ENCODE data around the gene AFF2.

The AFF2 gene

GRCh38 chrX:148865277-148866210, 365.1 kb downstream of the AFF2 start:
- TF ChIP-seq CTCF (conservative IDR thresholded peaks at IDR 0.05; ENCODE audit: low read depth, low read length), result no peak
- Histone ChIP-seq H3K27me3 (ENCODE audit: insufficient read depth, low read depth) (no peaks in the 10 kb centered on the region), H3K4me3 (IDR thresholded peaks at IDR 0.05; ENCODE audit: insufficient read depth, low read depth, low read length) (no peak overlapping the region), H3K79me2 (ENCODE audit: insufficient read depth, low read depth) (no peaks in the 10 kb centered on the region), H3K9ac (no peak overlapping the region), H3K4me1 (ENCODE audit: low read depth, poor library complexity, severe bottlenecking) (no peaks in the 10 kb centered on the region), H3K27ac (no peak overlapping the region), H3K36me3 (ENCODE audit: insufficient read depth) (no peaks in the 10 kb centered on the region), H2AFZ (ENCODE audit: low read depth) (no peak overlapping the region), H4K20me1 (ENCODE audit: insufficient read depth) (no peaks in the 10 kb centered on the region), H3K4me2 (no peak overlapping the region)

- no peak overlapping the region for H2AFZ ChIP-seq (ENCODE audit: low read depth)
- no peak for TF ChIP-seq CTCF (conservative IDR thresholded peaks at IDR 0.05; ENCODE audit: low read depth, low read length)
- no peaks in the 10 kb centered on the region for H3K27me3 ChIP-seq (ENCODE audit: insufficient read depth, low read depth)
- H3K4me2 ChIP-seq, result no peak overlapping the region
- H3K9ac ChIP-seq, result no peak overlapping the region
- H3K4me3 ChIP-seq (IDR thresholded peaks at IDR 0.05; ENCODE audit: insufficient read depth, low read depth, low read length), result no peak overlapping the region
- no peaks in the 10 kb centered on the region for H3K79me2 ChIP-seq (ENCODE audit: insufficient read depth, low read depth)
- no peaks in the 10 kb centered on the region for H3K36me3 ChIP-seq (ENCODE audit: insufficient read depth)
- H3K27ac ChIP-seq, result no peak overlapping the region
- no peaks in the 10 kb centered on the region for H3K4me1 ChIP-seq (ENCODE audit: low read depth, poor library complexity, severe bottlenecking)
- no peaks in the 10 kb centered on the region for H4K20me1 ChIP-seq (ENCODE audit: insufficient read depth)
Measured at GRCh38 chrX:148867596-148867995, 367.2 kb downstream of the AFF2 start.

GRCh38 chrX:148871422-148872160, 371.2 kb downstream of the AFF2 start:
- no peaks in the 10 kb centered on the region for H3K4me1 ChIP-seq (ENCODE audit: low read depth, poor library complexity, severe bottlenecking)
- no peak overlapping the region for H3K27ac ChIP-seq
- H2AFZ ChIP-seq (ENCODE audit: low read depth), result no peak overlapping the region
- no peak for TF ChIP-seq CTCF (conservative IDR thresholded peaks at IDR 0.05; ENCODE audit: low read depth, low read length)
- H4K20me1 ChIP-seq (ENCODE audit: insufficient read depth), result no peaks in the 10 kb centered on the region
- H3K36me3 ChIP-seq (ENCODE audit: insufficient read depth), result no peaks in the 10 kb centered on the region
- H3K9ac ChIP-seq, result no peak overlapping the region
- H3K4me2 ChIP-seq, result no peak overlapping the region
- no peaks in the 10 kb centered on the region for H3K79me2 ChIP-seq (ENCODE audit: insufficient read depth, low read depth)
- no peaks in the 10 kb centered on the region for H3K27me3 ChIP-seq (ENCODE audit: insufficient read depth, low read depth)
- H3K4me3 ChIP-seq (IDR thresholded peaks at IDR 0.05; ENCODE audit: insufficient read depth, low read depth, low read length), result no peak overlapping the region

GRCh38 chrX:148872161-148872535, 371.7 kb downstream of the AFF2 start:
- no peak overlapping the region for H3K4me2 ChIP-seq
- TF ChIP-seq CTCF (conservative IDR thresholded peaks at IDR 0.05; ENCODE audit: low read depth, low read length), result no peak
- no peaks in the 10 kb centered on the region for H3K79me2 ChIP-seq (ENCODE audit: insufficient read depth, low read depth)
- no peaks in the 10 kb centered on the region for H4K20me1 ChIP-seq (ENCODE audit: insufficient read depth)
- H3K27ac ChIP-seq, result no peak overlapping the region
- H2AFZ ChIP-seq (ENCODE audit: low read depth), result no peak overlapping the region
- H3K9ac ChIP-seq, result no peak overlapping the region
- no peaks in the 10 kb centered on the region for H3K4me1 ChIP-seq (ENCODE audit: low read depth, poor library complexity, severe bottlenecking)
- no peak overlapping the region for H3K4me3 ChIP-seq (IDR thresholded peaks at IDR 0.05; ENCODE audit: insufficient read depth, low read depth, low read length)
- no peaks in the 10 kb centered on the region for H3K36me3 ChIP-seq (ENCODE audit: insufficient read depth)
- H3K27me3 ChIP-seq (ENCODE audit: insufficient read depth, low read depth), result no peaks in the 10 kb centered on the region
